DMS 273 treated with DMSO at 0.1 percent for 48 hours (cell line): ENCODE data around the gene TCF19.
"Not testable (repeated sequence)": the region's sequence is repeated elsewhere in the genome, so short reads cannot be mapped to it uniquely, and the experiment has no call there.

Experiments
- DNase-seq: peaks from one replicate; lab custom pipeline; 2025; lab: John Stamatoyannopoulos, UW

The TCF19 gene

GRCh38 chr6:31183287-31183686 lies 24.9 kb downstream of the TCF19 start:
- DNase-seq: not testable (repeated sequence)

GRCh38 chr6:31183859-31184258 lies 25.5 kb downstream of the TCF19 start:
- DNase-seq: not testable (repeated sequence)

GRCh38 chr6:31185695-31186051 lies 27.3 kb downstream of the TCF19 start:
- DNase-seq: not testable (repeated sequence)

- DNase-seq: no peak
These were observed 27.8 kb downstream of the TCF19 start for GRCh38 chr6:31186052-31186734.

- no peak for DNase-seq
These were observed 29.4 kb downstream of the TCF19 start for GRCh38 chr6:31187780-31188194.

GRCh38 chr6:31189223-31189622 lies 30.8 kb downstream of the TCF19 start:
- not testable (repeated sequence) for DNase-seq

- no peak for DNase-seq
These were observed 32.1 kb downstream of the TCF19 start for GRCh38 chr6:31190488-31190887.

- peak; percentile 47 for DNase-seq
These were observed 34.2 kb downstream of the TCF19 start for GRCh38 chr6:31192431-31193105.

GRCh38 chr6:31193206-31193605 lies 34.8 kb downstream of the TCF19 start:
- no peak for DNase-seq

GRCh38 chr6:31194061-31194834 lies 35.9 kb downstream of the TCF19 start:
- no peak for DNase-seq

- DNase-seq: not testable (repeated sequence)
These were observed 37.1 kb downstream of the TCF19 start for GRCh38 chr6:31195308-31195979.

GRCh38 chr6:31196251-31197022 lies 38.0 kb downstream of the TCF19 start:
- DNase-seq: not testable (repeated sequence)

- DNase-seq: peak; percentile 25
These were observed 39.3 kb downstream of the TCF19 start for GRCh38 chr6:31197559-31198305.

- DNase-seq: not testable (repeated sequence)
These were observed 40.7 kb downstream of the TCF19 start for GRCh38 chr6:31199105-31199452.

GRCh38 chr6:31202259-31203166 lies 44.1 kb downstream of the TCF19 start:
- DNase-seq: no peak

GRCh38 chr6:31203345-31203979 lies 45.1 kb downstream of the TCF19 start:
- no peak for DNase-seq

GRCh38 chr6:31204751-31205145 lies 46.4 kb downstream of the TCF19 start:
- DNase-seq: no peak

- no peak for DNase-seq
These were observed 47.2 kb downstream of the TCF19 start for GRCh38 chr6:31205638-31206037.

GRCh38 chr6:31208506-31208905 lies 50.1 kb downstream of the TCF19 start:
- DNase-seq: no peak
